Coronary artery (tissue), 2 donors: ENCODE results near the gene GTF3C5.
"Not testable (repeated sequence)": the region's sequence is repeated elsewhere in the genome, so short reads cannot be mapped to it uniquely, and the experiment has no call there.

Experiments
- DNase-seq: peaks from one replicate; pipeline ENCODE4 v3.0.0-alpha.2; 2017; ENCODE audit warnings: low spot score
- H3K27ac ChIP-seq, 2 donors: fragments of 200-600 bp; sonication (generic); one replicate each; pipeline ENCODE4 v1.5.1; 2016 to 2019
- H3K4me3 ChIP-seq: fragments of 200-600 bp; sonication (generic); 2 replicates; pipeline ENCODE4 v1.5.1; 2016; ENCODE audit warnings: mild to moderate bottlenecking, moderate library complexity
- TF ChIP-seq, protein P1 (sequence below): fragments of 200-600 bp; sonication (generic); IDR thresholded peaks from one replicate; pipeline ENCODE4 v1.5.1; 2019; ENCODE audit warnings: antibody characterized with exemption

Gene GTF3C5

DNA sequence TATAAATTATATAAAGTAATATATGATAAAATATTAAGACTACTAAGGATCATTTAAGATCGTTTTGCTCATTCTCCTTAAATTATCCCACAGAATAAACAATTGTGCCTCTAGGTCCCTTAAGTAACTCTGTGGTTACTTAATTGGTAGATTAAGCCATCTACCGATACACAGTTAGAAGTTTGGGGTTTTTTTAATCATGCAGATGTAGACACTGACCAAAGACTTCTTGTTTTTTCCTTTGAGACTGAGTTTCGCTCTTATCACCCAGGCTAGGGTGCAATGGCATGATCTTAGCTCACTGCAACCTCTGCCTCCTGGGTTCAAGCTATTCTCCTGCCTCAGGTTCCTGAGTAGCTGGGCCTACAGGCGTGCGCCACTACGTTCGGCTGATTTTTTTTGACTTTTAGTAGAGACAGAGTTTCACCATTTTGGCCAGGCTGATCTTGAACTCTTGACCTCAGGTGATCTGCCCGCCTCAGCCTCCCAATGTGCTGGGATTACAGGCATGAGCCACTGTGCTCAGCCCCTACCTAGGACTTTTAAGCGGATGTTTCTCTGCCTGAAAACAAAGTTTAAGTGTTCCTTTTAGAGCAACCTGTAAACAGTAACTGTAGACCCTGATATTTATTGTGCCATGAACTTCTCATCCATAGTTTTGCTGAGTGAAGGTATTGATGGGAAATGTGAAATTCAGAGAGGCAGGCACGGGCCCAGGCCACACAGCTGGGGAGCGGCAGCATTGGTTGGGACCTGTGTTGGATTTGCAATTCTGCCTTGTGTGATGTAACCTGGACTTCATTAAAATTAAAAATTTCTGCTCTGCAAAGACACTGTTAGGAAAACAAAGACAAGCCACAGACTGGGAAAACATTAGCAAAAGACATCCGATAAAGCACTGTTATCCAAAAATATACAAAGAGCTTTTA, 42.6 kb downstream of the GTF3C5 start:
- TF ChIP-seq, protein P1, sequence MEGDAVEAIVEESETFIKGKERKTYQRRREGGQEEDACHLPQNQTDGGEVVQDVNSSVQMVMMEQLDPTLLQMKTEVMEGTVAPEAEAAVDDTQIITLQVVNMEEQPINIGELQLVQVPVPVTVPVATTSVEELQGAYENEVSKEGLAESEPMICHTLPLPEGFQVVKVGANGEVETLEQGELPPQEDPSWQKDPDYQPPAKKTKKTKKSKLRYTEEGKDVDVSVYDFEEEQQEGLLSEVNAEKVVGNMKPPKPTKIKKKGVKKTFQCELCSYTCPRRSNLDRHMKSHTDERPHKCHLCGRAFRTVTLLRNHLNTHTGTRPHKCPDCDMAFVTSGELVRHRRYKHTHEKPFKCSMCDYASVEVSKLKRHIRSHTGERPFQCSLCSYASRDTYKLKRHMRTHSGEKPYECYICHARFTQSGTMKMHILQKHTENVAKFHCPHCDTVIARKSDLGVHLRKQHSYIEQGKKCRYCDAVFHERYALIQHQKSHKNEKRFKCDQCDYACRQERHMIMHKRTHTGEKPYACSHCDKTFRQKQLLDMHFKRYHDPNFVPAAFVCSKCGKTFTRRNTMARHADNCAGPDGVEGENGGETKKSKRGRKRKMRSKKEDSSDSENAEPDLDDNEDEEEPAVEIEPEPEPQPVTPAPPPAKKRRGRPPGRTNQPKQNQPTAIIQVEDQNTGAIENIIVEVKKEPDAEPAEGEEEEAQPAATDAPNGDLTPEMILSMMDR: no peak
- no peak overlapping the region for H3K27ac ChIP-seq
- no peak for DNase-seq
- no peak overlapping the region for H3K4me3 ChIP-seq

DNA sequence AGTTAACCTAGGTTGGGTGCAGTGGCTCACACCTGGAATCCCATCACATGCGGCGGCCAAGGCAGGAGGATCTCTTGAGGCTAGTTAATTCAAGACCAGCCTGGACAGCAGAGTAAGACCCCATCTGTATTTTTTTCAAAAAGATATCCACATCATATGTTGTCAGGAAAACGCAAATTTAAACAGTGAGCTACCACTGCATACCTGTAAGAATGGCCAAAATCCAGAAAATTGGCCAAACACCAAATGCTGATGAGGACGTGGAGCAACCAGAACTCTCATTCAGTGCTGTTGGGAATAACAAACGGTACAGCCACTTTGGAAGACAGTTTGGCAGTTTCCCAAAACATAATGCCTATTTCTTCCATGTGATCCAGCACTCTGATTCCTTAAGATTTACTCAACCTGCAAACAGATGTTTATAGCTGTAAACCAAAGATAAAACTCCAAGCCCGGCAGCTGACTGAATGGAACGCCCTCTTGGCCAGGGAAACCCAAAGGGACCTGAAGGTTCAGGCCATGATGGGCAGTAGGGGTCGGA, 43.4 kb downstream of the GTF3C5 start:
- no peak overlapping the region for H3K4me3 ChIP-seq
- TF ChIP-seq, protein P1: no peak
- H3K27ac ChIP-seq: no peak overlapping the region
- no peak for DNase-seq

DNA sequence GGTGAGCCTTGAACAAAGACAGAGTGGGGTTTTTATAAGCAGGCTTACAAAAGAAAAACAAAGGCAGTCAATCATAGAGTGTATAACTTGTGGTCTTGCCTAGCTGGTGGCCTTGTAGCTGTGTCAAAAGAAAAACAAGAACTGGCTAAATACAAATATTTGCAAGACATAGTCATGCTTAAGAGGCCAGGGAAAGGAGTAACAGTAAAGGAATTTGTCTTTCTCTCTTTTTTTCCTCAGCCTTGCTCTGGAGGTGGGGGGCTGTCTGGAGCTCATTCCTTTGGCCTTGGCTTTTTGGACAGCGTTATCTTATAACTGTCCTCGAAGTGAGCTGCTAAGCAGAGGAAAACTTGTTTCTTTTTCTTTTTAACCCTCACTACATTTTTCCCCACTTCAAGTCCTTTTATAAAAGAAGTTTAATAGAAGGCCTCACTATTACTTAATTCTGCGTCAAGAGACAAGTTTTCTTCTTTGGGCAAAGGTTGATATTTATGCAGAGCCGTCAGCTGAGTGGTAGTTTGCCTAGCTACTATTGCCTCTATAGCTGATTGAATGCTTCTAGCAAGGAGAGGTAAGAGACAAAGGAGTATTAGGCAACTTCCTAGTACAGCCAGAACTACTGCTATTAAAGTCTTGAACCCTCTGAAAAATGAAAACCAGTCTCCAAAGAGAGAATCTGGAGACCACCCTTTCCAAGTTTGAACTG, 45.3 kb downstream of the GTF3C5 start:
- Histone ChIP-seq H3K4me3 (no peak overlapping the region), H3K27ac (no peak overlapping the region)
- DNase-seq: no peak
- TF ChIP-seq, protein P1: no peak

DNA sequence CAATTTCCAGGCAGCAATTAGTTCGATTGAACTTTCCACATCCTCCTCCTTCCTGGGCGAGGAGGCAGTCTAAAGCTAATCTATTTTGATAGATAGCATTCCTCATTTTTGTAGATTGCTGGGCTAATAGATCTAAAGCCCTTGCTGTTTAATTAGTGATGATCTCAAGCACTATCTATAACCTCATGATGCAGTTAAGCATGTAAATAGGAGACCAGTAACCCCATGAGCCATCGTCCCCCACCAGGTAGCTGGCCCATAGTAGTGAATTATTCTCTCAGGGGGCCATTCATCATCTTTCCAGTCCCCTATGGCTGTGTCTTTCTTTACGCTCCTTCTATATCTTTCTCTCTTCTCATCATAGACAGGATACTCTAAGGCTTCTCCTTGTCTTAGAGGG, 45.9 kb downstream of the GTF3C5 start:
- no peak overlapping the region for H3K4me3 ChIP-seq
- TF ChIP-seq, protein P1: no peak
- no peak overlapping the region for H3K27ac ChIP-seq
- no peak for DNase-seq

DNA sequence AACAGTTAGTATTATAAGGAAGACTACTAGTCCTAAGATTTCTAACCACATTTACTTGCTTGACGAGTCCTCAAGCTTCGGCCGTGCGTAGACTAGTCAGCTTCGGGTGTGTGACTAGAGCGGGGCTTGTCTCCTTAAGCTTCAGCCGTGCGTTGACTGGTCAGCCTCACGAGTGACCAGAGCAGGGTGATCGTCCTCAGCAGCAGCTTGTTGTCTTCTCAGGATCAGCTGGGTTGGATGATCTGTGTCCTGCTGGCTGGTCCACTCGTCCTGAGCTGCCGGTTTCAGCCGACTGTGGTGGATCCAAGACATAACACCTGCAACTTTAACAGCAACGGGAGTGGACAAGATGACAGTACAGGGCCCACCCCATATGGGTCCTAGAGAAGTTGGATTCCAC, 47.7 kb downstream of the GTF3C5 start:
- no peak for DNase-seq
- TF ChIP-seq, protein P1: no peak
- H3K4me3 ChIP-seq: no peak overlapping the region
- H3K27ac ChIP-seq: no peak overlapping the region

DNA sequence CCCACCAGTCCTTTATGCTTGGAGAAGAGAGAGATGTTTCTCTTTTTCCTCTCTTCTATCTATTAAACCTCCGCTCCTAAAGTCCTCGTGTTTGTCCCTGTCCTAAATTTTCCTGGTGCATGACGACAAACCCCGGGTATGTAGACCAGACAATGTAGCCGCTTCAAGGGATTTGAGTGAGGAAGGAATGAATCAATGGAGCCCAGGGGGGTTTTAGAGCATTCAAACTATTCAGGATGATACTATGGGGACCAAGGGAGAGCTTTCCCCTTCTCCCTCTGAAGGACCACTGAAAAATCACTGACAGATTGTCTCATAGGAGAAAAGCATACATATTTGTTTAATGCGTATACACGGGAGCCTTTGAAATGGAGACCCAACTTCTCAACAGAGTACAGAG, 49.4 kb downstream of the GTF3C5 start:
- Histone ChIP-seq H3K27ac (no peak overlapping the region), H3K4me3 (no peak overlapping the region)
- no peak for DNase-seq
- TF ChIP-seq, protein P1: no peak

DNA sequence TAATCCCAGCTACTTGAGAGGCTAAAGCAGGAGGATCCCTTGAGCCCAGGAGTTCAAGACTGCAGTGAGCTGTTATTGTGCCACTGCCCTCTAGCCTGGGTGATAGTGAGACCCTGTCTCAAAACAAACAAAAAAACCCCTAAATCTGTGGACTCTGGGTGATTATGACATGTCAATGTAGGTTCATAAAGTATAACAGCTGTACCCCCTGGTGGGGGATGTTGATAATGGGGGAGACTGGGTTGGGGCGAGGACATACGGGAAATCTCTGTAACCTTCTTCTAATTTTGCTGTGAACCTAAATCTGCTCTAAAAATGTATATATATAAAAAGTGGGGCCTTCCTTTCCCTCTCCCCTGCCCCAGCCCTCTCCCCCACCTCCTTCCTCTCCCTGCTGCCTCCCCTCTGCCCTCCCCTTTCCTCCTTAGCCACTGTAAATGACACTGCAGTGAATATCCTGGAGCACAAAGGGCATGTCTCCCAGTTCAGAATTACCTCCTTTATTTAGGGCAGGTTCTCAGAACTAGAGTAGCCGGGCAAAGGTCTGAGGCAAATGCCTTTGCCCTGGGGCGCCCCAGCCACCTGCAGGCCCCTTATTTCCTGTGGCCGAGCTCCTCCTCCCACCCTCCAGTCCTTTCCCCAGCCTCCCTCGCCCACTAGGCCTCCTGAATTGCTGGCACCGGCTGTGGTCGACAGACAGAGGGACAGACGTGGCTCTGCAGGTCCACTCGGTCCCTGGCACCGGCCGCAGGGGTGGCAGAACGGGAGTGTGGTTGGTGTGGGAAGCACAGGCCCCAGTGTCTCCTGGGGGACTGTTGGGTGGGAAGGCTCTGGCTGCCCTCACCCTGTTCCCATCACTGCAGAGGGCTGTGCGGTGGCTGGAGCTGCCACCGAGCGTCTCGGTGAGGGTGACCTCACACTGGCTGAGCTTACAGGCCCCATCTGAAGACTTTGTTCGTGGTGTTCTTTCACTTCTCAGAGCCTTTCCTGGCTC, 50.3 kb downstream of the GTF3C5 start:
- not testable (repeated sequence) for DNase-seq, H3K27ac ChIP-seq

DNA sequence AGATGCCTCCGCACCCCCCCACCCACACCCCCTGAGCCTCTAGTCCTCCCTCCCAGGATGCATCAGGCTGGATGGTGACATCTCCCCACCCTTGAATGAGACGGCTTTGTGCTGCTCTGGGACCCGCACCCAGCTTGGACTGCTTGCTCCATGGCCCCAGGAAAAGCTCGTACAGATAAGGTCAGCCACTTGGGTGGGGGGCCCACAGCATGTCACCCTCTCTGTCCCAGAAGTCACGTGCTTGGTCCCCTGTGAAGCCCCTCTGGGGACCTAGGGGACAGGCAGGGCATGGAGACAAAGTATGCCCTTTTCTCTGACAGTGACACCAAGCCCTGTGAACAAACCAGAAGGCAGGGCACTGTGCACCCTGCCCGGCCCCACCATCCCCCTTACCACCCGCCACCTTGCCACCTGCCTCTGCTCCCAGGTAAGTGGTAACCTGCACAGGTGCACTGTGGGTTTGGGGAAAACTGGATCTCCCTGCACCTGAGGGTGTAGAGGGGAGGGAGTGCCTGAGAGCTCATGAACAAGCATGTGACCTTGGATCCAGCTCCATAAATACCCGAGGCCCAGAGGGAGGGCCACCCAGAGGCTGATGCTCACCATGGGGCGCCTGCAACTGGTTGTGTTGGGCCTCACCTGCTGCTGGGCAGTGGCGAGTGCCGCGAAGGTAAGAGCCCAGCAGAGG, 51.3 kb downstream of the GTF3C5 start:
- not testable (repeated sequence) for H3K4me3 ChIP-seq, H3K27ac ChIP-seq, DNase-seq

More for the DNA sequence above, 50.3 kb downstream of the GTF3C5 start:
- H3K4me3 ChIP-seq: not testable (repeated sequence)

DNA sequence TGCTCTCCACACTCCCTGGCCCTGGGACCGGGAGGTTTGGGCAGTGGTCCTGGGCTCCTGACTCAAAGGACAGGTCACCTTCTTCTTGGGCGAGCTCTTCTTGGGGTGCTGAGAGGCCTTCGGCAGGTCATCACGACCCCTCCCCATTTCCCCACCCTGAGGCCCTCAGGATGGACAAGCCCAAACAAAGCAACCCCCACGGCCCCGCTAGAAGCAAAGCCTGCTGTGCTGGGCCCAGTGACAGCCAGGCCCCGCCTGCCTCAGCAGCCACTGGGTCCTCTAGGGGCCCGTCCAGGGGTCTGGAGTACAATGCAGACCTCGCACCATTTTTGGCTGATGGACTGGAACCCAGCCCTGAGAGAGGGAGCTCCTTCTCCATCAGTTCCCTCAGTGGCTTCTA, 52.9 kb downstream of the GTF3C5 start:
- not testable (repeated sequence) for DNase-seq, H3K27ac ChIP-seq, H3K4me3 ChIP-seq
